H9 (cell line): ENCODE results near the gene MYO1D. TPM values are rescaled to one million over a fixed set of nuclear protein-coding genes. Genes with fewer than 3 reads are reported as not detected.

Experiments used
- DNase-seq: peaks from one replicate; pipeline ENCODE4 v3.0.0-alpha.2; 2017
- H2AFZ ChIP-seq: one replicate; pipeline ENCODE4 v1.6.1; 2013; ENCODE audit warnings: mild to moderate bottlenecking, low read length, control low read depth, moderate library complexity
- H2AK5ac ChIP-seq: 2 replicates; pipeline ENCODE4 v1.6.1; 2013; ENCODE audit warnings: low read length, control low read depth, mixed read lengths; ENCODE audit not compliant: insufficient read length
- H2BK120ac ChIP-seq: one replicate; pipeline ENCODE4 v1.6.1; 2013; ENCODE audit warnings: low read depth, mild to moderate bottlenecking, low read length, control low read depth, inconsistent platforms; ENCODE audit not compliant: poor library complexity, severe bottlenecking
- H2BK12ac ChIP-seq: 2 replicates; pipeline ENCODE4 v1.6.1; 2013; ENCODE audit warnings: low read length, control low read depth, mixed read lengths, low read depth; ENCODE audit not compliant: insufficient read length
- H2BK15ac ChIP-seq: 2 replicates; pipeline ENCODE4 v1.6.1; 2013; ENCODE audit warnings: low read depth, low read length, control low read depth
- H2BK20ac ChIP-seq: one replicate; pipeline ENCODE4 v1.6.1; 2013; ENCODE audit warnings: low read depth, mild to moderate bottlenecking, low read length, control low read depth, inconsistent platforms; ENCODE audit not compliant: poor library complexity, severe bottlenecking
- H2BK5ac ChIP-seq: 2 replicates; pipeline ENCODE4 v1.6.1; 2013; ENCODE audit warnings: low read length, control low read depth, mixed read lengths; ENCODE audit not compliant: insufficient read length
- H3K14ac ChIP-seq: 2 replicates; pipeline ENCODE4 v1.6.1; 2013; ENCODE audit warnings: low read length, control low read depth; ENCODE audit not compliant: insufficient read depth
- H3K18ac ChIP-seq: 2 replicates; pipeline ENCODE4 v1.6.1; 2013; ENCODE audit warnings: low read depth, mild to moderate bottlenecking, mixed read lengths, low read length, control low read depth; ENCODE audit not compliant: insufficient read length
- H3K23ac ChIP-seq: 2 replicates; pipeline ENCODE4 v1.6.1; 2013; ENCODE audit warnings: low read length, control low read depth, mixed read lengths, low read depth; ENCODE audit not compliant: insufficient read length
- H3K23me2 ChIP-seq: 2 replicates; pipeline ENCODE4 v1.6.1; 2013; ENCODE audit warnings: low read depth, mild to moderate bottlenecking, mixed read lengths, low read length, control low read depth; ENCODE audit not compliant: insufficient read length, poor library complexity, severe bottlenecking
- H3K27ac ChIP-seq: 2 replicates; pipeline ENCODE4 v1.5.1; 2013; ENCODE audit warnings: low read length, control low read depth, mixed read lengths, low read depth; ENCODE audit not compliant: insufficient read length
- H3K27me3 ChIP-seq: 2 replicates; pipeline ENCODE4 v1.6.1; 2013; ENCODE audit warnings: low read length, control low read depth, inconsistent platforms; ENCODE audit not compliant: insufficient read depth
- H3K4ac ChIP-seq: 2 replicates; pipeline ENCODE4 v1.6.1; 2013; ENCODE audit warnings: low read depth, mild to moderate bottlenecking, control low read depth, inconsistent platforms, low read length, moderate library complexity
- H3K4me1 ChIP-seq: 2 replicates; pipeline ENCODE4 v1.6.1; 2013; ENCODE audit warnings: low read length, control low read depth, inconsistent platforms; ENCODE audit not compliant: insufficient read depth
- H3K4me2 ChIP-seq: 2 replicates; pipeline ENCODE4 v1.6.1; 2013; ENCODE audit warnings: low read length, control low read depth, mixed read lengths; ENCODE audit not compliant: insufficient read length, insufficient read depth
- H3K56ac ChIP-seq: 2 replicates; pipeline ENCODE4 v1.6.1; 2013; ENCODE audit warnings: low read depth, mild to moderate bottlenecking, mixed read lengths, low read length, control low read depth; ENCODE audit not compliant: insufficient read length
- H3K79me1 ChIP-seq: 2 replicates; pipeline ENCODE4 v1.6.1; 2013; ENCODE audit warnings: low read depth, mild to moderate bottlenecking, moderate library complexity, low read length, control low read depth, inconsistent platforms; ENCODE audit not compliant: insufficient read depth, poor library complexity, severe bottlenecking
- H3K79me2 ChIP-seq: 2 replicates; pipeline ENCODE4 v1.6.1; 2013; ENCODE audit warnings: low read length, control low read depth, inconsistent platforms; ENCODE audit not compliant: insufficient read depth
- H3K9ac ChIP-seq: 2 replicates; pipeline ENCODE4 v1.6.1; 2013; ENCODE audit warnings: low read length, control low read depth, mixed read lengths; ENCODE audit not compliant: insufficient read length; ENCODE audit errors: extremely low read depth
- H3K9me3 ChIP-seq: one replicate; pipeline ENCODE4 v1.6.1; 2013; ENCODE audit warnings: low read depth, low read length, inconsistent platforms; ENCODE audit not compliant: control insufficient read depth
- H3T11ph ChIP-seq: one replicate; pipeline ENCODE4 v1.6.1; 2013; ENCODE audit warnings: mild to moderate bottlenecking, low read length, control low read depth, inconsistent platforms
- H4K20me1 ChIP-seq: one replicate; pipeline ENCODE4 v1.6.1; 2013; ENCODE audit not compliant: control insufficient read depth, insufficient read length, insufficient read depth
- H4K5ac ChIP-seq: 2 replicates; pipeline ENCODE4 v1.6.1; 2013; ENCODE audit warnings: low read depth, mild to moderate bottlenecking, mixed read lengths, low read length, control low read depth; ENCODE audit not compliant: insufficient read length
- H4K8ac ChIP-seq: replicated peaks from 2 replicates; pipeline ENCODE4 v1.6.1; 2013; ENCODE audit warnings: low read length, control low read depth, mixed read lengths, low read depth; ENCODE audit not compliant: insufficient read length
- H4K91ac ChIP-seq: 2 replicates; pipeline ENCODE4 v1.6.1; 2013; ENCODE audit warnings: low read depth, mild to moderate bottlenecking, moderate library complexity, mixed read lengths, low read length, control low read depth; ENCODE audit not compliant: insufficient read length
- H3K27ac Mint-ChIP-seq, 3 experiments: 2 replicates in 2 of 3; 3 replicates in 1 of 3; pipeline ENCODE4 v1.8.0; 2020 to 2021; ENCODE audit warnings: mixed read lengths in 3 of 3, mild to moderate bottlenecking in 1 of 3, moderate library complexity in 1 of 3
- H3K27me3 Mint-ChIP-seq: 2 replicates; pipeline ENCODE4 v1.8.0; 2021; ENCODE audit warnings: low read depth, mild to moderate bottlenecking, moderate library complexity, mixed read lengths
- H3K36me3 Mint-ChIP-seq, 3 experiments: 2 replicates in 2 of 3; 3 replicates in 1 of 3; pipeline ENCODE4 v1.8.0; 2020 to 2021; ENCODE audit warnings: low read depth in 3 of 3, mixed read lengths in 3 of 3; ENCODE audit not compliant: insufficient read depth in 1 of 3
- H3K4me1 Mint-ChIP-seq, 2 experiments: 2 replicates each; pipeline ENCODE4 v1.8.0; 2020; ENCODE audit warnings: mixed read lengths in 2 of 2
- H3K4me3 Mint-ChIP-seq, 2 experiments: 2 replicates in 1 of 2; 3 replicates in 1 of 2; pipeline ENCODE4 v1.8.0; 2020 to 2021; ENCODE audit warnings: mild to moderate bottlenecking in 2 of 2, mixed read lengths in 2 of 2, moderate library complexity in 1 of 2
- H3K9me3 Mint-ChIP-seq, 2 experiments: 2 replicates in 1 of 2; 3 replicates in 1 of 2; pipeline ENCODE4 v1.8.0; 2020; ENCODE audit warnings: mild to moderate bottlenecking in 2 of 2, mixed read lengths in 2 of 2, moderate library complexity in 1 of 2
- CTCF ChIP-seq: fragments of 200-600 bp; sonication (generic); conservative IDR thresholded peaks from 3 replicates; pipeline ENCODE4 v1.8.0; 2021; ENCODE audit warnings: antibody characterized with exemption, mild to moderate bottlenecking
- WGBS: extraction: QIAGEN DNeasy Blood & Tissue Kit; methylation state at CpG from one replicate; pipeline ENCODE4 v1.1.7; 2013; ENCODE audit warnings: missing lambda C conversion rate, low lambda C conversion rate, mixed read lengths; ENCODE audit not compliant: insufficient read length; ENCODE audit errors: extremely low coverage; 5-methylcytosine and 5-hydroxymethylcytosine counted together
- total RNA-seq: library from RNA; stranded (reverse); gene quantifications from 2 replicates; pipeline ENCODE4 v1.2.1, GENCODE V29; 2021

The MYO1D gene
- total RNA-seq, 1 experiment from 2014 or later: 19.0 TPM

- peak overlapping the region in 1 of 3 experiments; percentile 50; a peak in 2 of 7 replicates for H3K27ac Mint-ChIP-seq
- peaks cover 4% of the 10 kb centered on the region for H3K23me2 ChIP-seq
- no peak overlapping the region for H3K4me2 ChIP-seq
- H4K5ac ChIP-seq: no peak overlapping the region
- H2AK5ac ChIP-seq: no peak overlapping the region
- H3K9ac ChIP-seq: no peak overlapping the region
- no peak overlapping the region for H3K27ac ChIP-seq
- H3K18ac ChIP-seq: no peak overlapping the region
- peaks cover 5% of the 10 kb centered on the region; the same call in 1 of the 2 replicates for H3K4me1 ChIP-seq
- H2BK15ac ChIP-seq: no peak overlapping the region
- H3T11ph ChIP-seq: no peak overlapping the region
- no peak overlapping the region for H3K56ac ChIP-seq
- H3K27me3 Mint-ChIP-seq: no peaks in the 10 kb centered on the region; the same call in 1 of the 2 replicates
- H3K4ac ChIP-seq: no peak overlapping the region
- no peaks in the 10 kb centered on the region for H3K9me3 ChIP-seq
- no peak overlapping the region for H4K91ac ChIP-seq
- peaks cover 14 to 25% (median 23%) of the 10 kb centered on the region in 3 experiments for H3K36me3 Mint-ChIP-seq
- peaks cover 39 to 51% of the 10 kb centered on the region in 2 experiments for H3K4me1 Mint-ChIP-seq
- H3K79me1 ChIP-seq: peaks cover 3% of the 10 kb centered on the region
- no peaks in the 10 kb centered on the region for H3K9me3 Mint-ChIP-seq
- H3K14ac ChIP-seq: no peak overlapping the region
- H4K8ac ChIP-seq: no peak overlapping the region
- H3K23ac ChIP-seq: no peak overlapping the region
- H3K79me2 ChIP-seq: no peaks in the 10 kb centered on the region
- H3K27me3 ChIP-seq: no peaks in the 10 kb centered on the region
- no peak for TF ChIP-seq CTCF
- no peak overlapping the region for H2BK20ac ChIP-seq
- H2BK12ac ChIP-seq: no peak overlapping the region
- H2BK120ac ChIP-seq: no peak overlapping the region
- no peak overlapping the region for H3K4me3 Mint-ChIP-seq
- H4K20me1 ChIP-seq: no peaks in the 10 kb centered on the region
- no peak for DNase-seq
- H2BK5ac ChIP-seq: no peak overlapping the region
- WGBS: no CpG with 5 or more reads among the region's 7 CpGs
- H2AFZ ChIP-seq: no peak overlapping the region
These were observed 384.2 kb downstream of the MYO1D start for GRCh38 chr17:32492648-32493289.
